Calu3 (cell line): ENCODE results near the gene SLC1A2. TPM values are rescaled to one million over a fixed set of nuclear protein-coding genes. Genes with fewer than 3 reads are reported as not detected.

Experiments
- BruUV-seq: library from RNA; stranded (reverse); fragments of 400-500 nt; replicated peaks from 2 replicates; lab custom pipeline; 2021; lab: Mats Ljungman, UMichigan
- CTCF ChIA-PET: fragments of 300-600 bp; sonication (Branson Sonifier 250); formaldehyde crosslinking; loops from one replicate; lab custom pipeline; 2022; ENCODE audit warnings: antibody characterized with exemption; lab: Charles Lee
- DNase-seq: peaks from one replicate; pipeline ENCODE4 v3.0.0; 2022
- H3K27ac Mint-ChIP-seq: one replicate; pipeline ENCODE4 v1.8.0; 2022; ENCODE audit warnings: mixed read lengths; ENCODE audit not compliant: unreplicated experiment
- H3K27me3 Mint-ChIP-seq: one replicate; pipeline ENCODE4 v1.8.0; 2022; ENCODE audit warnings: mixed read lengths; ENCODE audit not compliant: unreplicated experiment
- H3K36me3 Mint-ChIP-seq: one replicate; pipeline ENCODE4 v1.8.0; 2022; ENCODE audit warnings: mild to moderate bottlenecking, moderate library complexity, mixed read lengths; ENCODE audit not compliant: insufficient read depth, unreplicated experiment
- H3K4me1 Mint-ChIP-seq: one replicate; pipeline ENCODE4 v1.8.0; 2022; ENCODE audit warnings: mild to moderate bottlenecking, low read depth, mixed read lengths; ENCODE audit not compliant: unreplicated experiment
- H3K4me3 Mint-ChIP-seq: one replicate; pipeline ENCODE4 v1.8.0; 2022; ENCODE audit warnings: mild to moderate bottlenecking, low read depth, moderate library complexity, mixed read lengths; ENCODE audit not compliant: unreplicated experiment
- H3K9me3 Mint-ChIP-seq: one replicate; pipeline ENCODE4 v1.8.0; 2022; ENCODE audit warnings: low read depth, mixed read lengths; ENCODE audit not compliant: unreplicated experiment
- CTCF ChIP-seq: fragments of 200-600 bp; IDR thresholded peaks from one replicate; pipeline ENCODE4 v1.8.0; 2022; ENCODE audit warnings: antibody characterized with exemption; ENCODE audit not compliant: unreplicated experiment
- intact Hi-C: fragments of 100-400 bp; cut with micrococcal nuclease; formaldehyde crosslinking; loops from one replicate; pipeline ENCODE4 v1.10.0; 2022; ENCODE audit not compliant: unreplicated experiment
- total RNA-seq: library from RNA; stranded (reverse); gene quantifications from 2 replicates; pipeline ENCODE4 v1.2.3, GENCODE V29; 2022

Gene SLC1A2
- total RNA-seq, 1 experiment from 2014 or later = 0.40 TPM

DNA sequence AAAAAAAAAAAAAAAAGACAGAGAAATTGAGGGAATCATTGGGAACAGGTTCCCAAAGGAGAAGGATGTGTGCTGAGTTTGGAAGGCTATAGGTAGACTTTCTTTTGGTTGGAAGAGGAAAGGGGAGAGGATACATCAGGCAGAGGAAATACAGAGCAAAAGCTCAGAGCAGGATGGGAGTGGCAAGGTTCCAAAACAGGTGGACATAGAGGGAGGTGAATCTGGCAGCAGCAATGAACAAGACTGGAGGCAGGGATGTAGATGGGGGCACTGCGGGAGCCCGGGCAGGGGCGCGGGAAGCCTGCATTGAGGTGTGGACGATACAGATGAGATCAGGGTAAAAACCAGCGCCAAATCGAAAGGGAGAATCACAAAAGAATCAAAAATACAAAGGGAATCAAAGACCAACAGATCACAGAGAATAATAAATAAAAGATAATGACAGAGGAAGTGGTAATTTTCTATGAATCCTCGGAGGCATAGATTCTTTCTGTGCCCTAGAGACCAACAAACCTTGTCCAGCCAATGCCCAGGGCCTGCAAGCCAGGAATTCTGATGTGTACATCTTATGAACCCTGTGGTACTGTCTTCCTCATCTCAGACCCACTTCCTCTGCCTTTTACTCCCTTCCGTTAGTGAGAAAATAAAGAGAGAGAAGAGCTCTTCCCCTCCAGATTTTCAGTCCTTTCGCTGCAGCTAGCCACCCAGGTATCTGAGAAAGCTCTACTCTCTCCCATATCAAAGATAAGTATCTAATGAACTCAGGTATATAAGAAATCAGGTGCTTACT lies 70.3 kb downstream of the SLC1A2 start:
- CTCF ChIA-PET = no interaction called here
- Mint-ChIP-seq H3K9me3 (no peaks in the 10 kb centered on the region), H3K27ac (no peak overlapping the region), H3K36me3 (no peaks in the 10 kb centered on the region), H3K27me3 (no peaks in the 10 kb centered on the region), H3K4me1 (peaks cover 10% of the 10 kb centered on the region), H3K4me3 (no peak overlapping the region)
- no TSS peak for BruUV-seq
- DNase-seq = no peak
- TF ChIP-seq CTCF = no peak
- intact Hi-C loops = no loop called here

DNA sequence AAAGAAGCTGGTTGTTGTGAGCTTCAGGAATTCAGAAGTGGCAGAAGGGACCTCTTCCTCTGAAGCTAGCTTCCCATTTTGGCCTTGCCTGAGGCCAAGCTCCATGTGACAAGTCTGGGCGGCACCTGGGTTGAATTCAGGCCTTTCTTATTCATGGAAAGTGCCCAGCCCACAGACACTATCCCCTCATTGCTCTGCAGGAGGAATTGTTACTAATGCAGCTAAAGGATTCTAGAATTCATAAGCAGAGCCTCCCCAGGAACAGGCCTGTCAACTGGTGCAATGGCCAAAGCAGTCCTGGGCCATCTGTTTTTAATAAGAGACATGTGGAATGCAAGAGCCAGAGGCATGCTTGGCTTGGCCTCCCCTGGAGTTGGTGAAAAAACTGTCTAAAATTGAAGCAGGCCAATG lies 71.4 kb downstream of the SLC1A2 start:
- Mint-ChIP-seq H3K27ac (no peak overlapping the region), H3K36me3 (no peaks in the 10 kb centered on the region), H3K9me3 (no peaks in the 10 kb centered on the region), H3K27me3 (no peaks in the 10 kb centered on the region), H3K4me1 (peaks cover 9% of the 10 kb centered on the region), H3K4me3 (no peak overlapping the region)
- no TSS peak for BruUV-seq
- intact Hi-C loops = no loop called here
- no peak for DNase-seq
- CTCF ChIA-PET = interaction anchor here (0.6 kb wide), 1 partner anchor 13 kb away, joined by 3 read pairs; no protein-coding TSS in a partner anchor
- TF ChIP-seq CTCF = no peak

GRCh38 chr11:35347173-35347878 lies 72.0 kb downstream of the SLC1A2 start:
- Mint-ChIP-seq H3K4me1 (peaks cover 3% of the 10 kb centered on the region), H3K9me3 (no peaks in the 10 kb centered on the region), H3K27ac (no peak overlapping the region), H3K36me3 (no peaks in the 10 kb centered on the region), H3K4me3 (no peak overlapping the region), H3K27me3 (no peaks in the 10 kb centered on the region)
- no TSS peak for BruUV-seq
- no peak for TF ChIP-seq CTCF
- intact Hi-C loops = no loop called here
- no peak for DNase-seq
- CTCF ChIA-PET = interaction anchor here (0.6 kb wide), 1 partner anchor 14 kb away, joined by 3 read pairs; no protein-coding TSS in a partner anchor

DNA sequence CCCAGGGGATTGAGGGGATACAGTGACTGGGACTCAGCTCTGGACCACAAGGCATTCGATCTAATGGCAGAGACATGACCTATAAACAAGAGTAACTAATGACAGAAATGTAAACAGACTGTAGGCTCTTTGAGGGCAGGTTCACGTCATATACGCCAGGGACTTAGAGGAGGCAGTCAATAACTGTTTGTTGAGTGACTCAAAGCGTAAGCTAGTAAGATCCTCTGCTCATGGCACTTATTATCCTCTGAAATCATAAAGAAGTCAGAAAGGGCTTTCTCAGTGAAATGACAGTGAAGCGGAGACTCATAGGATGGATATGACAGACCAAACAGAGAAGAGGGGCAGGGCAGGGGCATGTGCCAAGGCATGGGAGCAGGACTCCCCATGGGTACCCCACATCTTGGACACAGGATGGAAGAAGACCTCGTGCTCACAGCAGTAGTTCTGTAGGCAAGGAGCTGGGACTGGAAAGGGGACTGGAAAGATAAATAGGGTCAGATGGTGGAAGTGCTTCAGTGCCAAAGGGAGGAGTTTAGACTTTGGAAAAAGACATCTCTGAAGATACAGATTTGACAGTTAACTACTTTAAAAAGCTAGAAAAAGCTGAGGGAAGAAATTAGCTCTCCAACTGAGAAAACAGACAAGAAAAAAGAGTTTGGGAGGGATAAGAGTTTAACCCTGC lies 72.7 kb downstream of the SLC1A2 start:
- Mint-ChIP-seq H3K4me1 (no peaks in the 10 kb centered on the region), H3K27ac (no peak overlapping the region), H3K36me3 (no peaks in the 10 kb centered on the region), H3K27me3 (no peaks in the 10 kb centered on the region), H3K4me3 (no peak overlapping the region), H3K9me3 (no peaks in the 10 kb centered on the region)
- TF ChIP-seq CTCF = no peak
- CTCF ChIA-PET = no interaction called here
- intact Hi-C loops = no loop called here
- no TSS peak for BruUV-seq
- DNase-seq = no peak
